H9 (cell line): ENCODE measurements around the gene DTD1. TPM values are rescaled to one million over a fixed set of nuclear protein-coding genes. Genes with fewer than 3 reads are reported as not detected.

Source experiments
- DNase-seq: peaks from one replicate; pipeline ENCODE4 v3.0.0-alpha.2; 2017
- H2AFZ ChIP-seq: one replicate; pipeline ENCODE4 v1.6.1; 2013; ENCODE audit warnings: mild to moderate bottlenecking, low read length, control low read depth, moderate library complexity
- H2AK5ac ChIP-seq: 2 replicates; pipeline ENCODE4 v1.6.1; 2013; ENCODE audit warnings: low read length, control low read depth, mixed read lengths; ENCODE audit not compliant: insufficient read length
- H2BK120ac ChIP-seq: one replicate; pipeline ENCODE4 v1.6.1; 2013; ENCODE audit warnings: low read depth, mild to moderate bottlenecking, low read length, control low read depth, inconsistent platforms; ENCODE audit not compliant: poor library complexity, severe bottlenecking
- H2BK12ac ChIP-seq: 2 replicates; pipeline ENCODE4 v1.6.1; 2013; ENCODE audit warnings: low read length, control low read depth, mixed read lengths, low read depth; ENCODE audit not compliant: insufficient read length
- H2BK15ac ChIP-seq: 2 replicates; pipeline ENCODE4 v1.6.1; 2013; ENCODE audit warnings: low read depth, low read length, control low read depth
- H2BK20ac ChIP-seq: one replicate; pipeline ENCODE4 v1.6.1; 2013; ENCODE audit warnings: low read depth, mild to moderate bottlenecking, low read length, control low read depth, inconsistent platforms; ENCODE audit not compliant: poor library complexity, severe bottlenecking
- H2BK5ac ChIP-seq: 2 replicates; pipeline ENCODE4 v1.6.1; 2013; ENCODE audit warnings: low read length, control low read depth, mixed read lengths; ENCODE audit not compliant: insufficient read length
- H3K14ac ChIP-seq: 2 replicates; pipeline ENCODE4 v1.6.1; 2013; ENCODE audit warnings: low read length, control low read depth; ENCODE audit not compliant: insufficient read depth
- H3K18ac ChIP-seq: 2 replicates; pipeline ENCODE4 v1.6.1; 2013; ENCODE audit warnings: low read depth, mild to moderate bottlenecking, mixed read lengths, low read length, control low read depth; ENCODE audit not compliant: insufficient read length
- H3K23ac ChIP-seq: 2 replicates; pipeline ENCODE4 v1.6.1; 2013; ENCODE audit warnings: low read length, control low read depth, mixed read lengths, low read depth; ENCODE audit not compliant: insufficient read length
- H3K23me2 ChIP-seq: 2 replicates; pipeline ENCODE4 v1.6.1; 2013; ENCODE audit warnings: low read depth, mild to moderate bottlenecking, mixed read lengths, low read length, control low read depth; ENCODE audit not compliant: insufficient read length, poor library complexity, severe bottlenecking
- H3K27ac ChIP-seq: 2 replicates; pipeline ENCODE4 v1.5.1; 2013; ENCODE audit warnings: low read length, control low read depth, mixed read lengths, low read depth; ENCODE audit not compliant: insufficient read length
- H3K27me3 ChIP-seq: 2 replicates; pipeline ENCODE4 v1.6.1; 2013; ENCODE audit warnings: low read length, control low read depth, inconsistent platforms; ENCODE audit not compliant: insufficient read depth
- H3K4ac ChIP-seq: 2 replicates; pipeline ENCODE4 v1.6.1; 2013; ENCODE audit warnings: low read depth, mild to moderate bottlenecking, control low read depth, inconsistent platforms, low read length, moderate library complexity
- H3K4me1 ChIP-seq: 2 replicates; pipeline ENCODE4 v1.6.1; 2013; ENCODE audit warnings: low read length, control low read depth, inconsistent platforms; ENCODE audit not compliant: insufficient read depth
- H3K4me2 ChIP-seq: 2 replicates; pipeline ENCODE4 v1.6.1; 2013; ENCODE audit warnings: low read length, control low read depth, mixed read lengths; ENCODE audit not compliant: insufficient read length, insufficient read depth
- H3K56ac ChIP-seq: 2 replicates; pipeline ENCODE4 v1.6.1; 2013; ENCODE audit warnings: low read depth, mild to moderate bottlenecking, mixed read lengths, low read length, control low read depth; ENCODE audit not compliant: insufficient read length
- H3K79me1 ChIP-seq: 2 replicates; pipeline ENCODE4 v1.6.1; 2013; ENCODE audit warnings: low read depth, mild to moderate bottlenecking, moderate library complexity, low read length, control low read depth, inconsistent platforms; ENCODE audit not compliant: insufficient read depth, poor library complexity, severe bottlenecking
- H3K79me2 ChIP-seq: 2 replicates; pipeline ENCODE4 v1.6.1; 2013; ENCODE audit warnings: low read length, control low read depth, inconsistent platforms; ENCODE audit not compliant: insufficient read depth
- H3K9ac ChIP-seq: 2 replicates; pipeline ENCODE4 v1.6.1; 2013; ENCODE audit warnings: low read length, control low read depth, mixed read lengths; ENCODE audit not compliant: insufficient read length; ENCODE audit errors: extremely low read depth
- H3K9me3 ChIP-seq: one replicate; pipeline ENCODE4 v1.6.1; 2013; ENCODE audit warnings: low read depth, low read length, inconsistent platforms; ENCODE audit not compliant: control insufficient read depth
- H3T11ph ChIP-seq: one replicate; pipeline ENCODE4 v1.6.1; 2013; ENCODE audit warnings: mild to moderate bottlenecking, low read length, control low read depth, inconsistent platforms
- H4K20me1 ChIP-seq: one replicate; pipeline ENCODE4 v1.6.1; 2013; ENCODE audit not compliant: control insufficient read depth, insufficient read length, insufficient read depth
- H4K5ac ChIP-seq: 2 replicates; pipeline ENCODE4 v1.6.1; 2013; ENCODE audit warnings: low read depth, mild to moderate bottlenecking, mixed read lengths, low read length, control low read depth; ENCODE audit not compliant: insufficient read length
- H4K8ac ChIP-seq: replicated peaks from 2 replicates; pipeline ENCODE4 v1.6.1; 2013; ENCODE audit warnings: low read length, control low read depth, mixed read lengths, low read depth; ENCODE audit not compliant: insufficient read length
- H4K91ac ChIP-seq: 2 replicates; pipeline ENCODE4 v1.6.1; 2013; ENCODE audit warnings: low read depth, mild to moderate bottlenecking, moderate library complexity, mixed read lengths, low read length, control low read depth; ENCODE audit not compliant: insufficient read length
- H3K27ac Mint-ChIP-seq, 3 experiments: 2 replicates in 2 of 3; 3 replicates in 1 of 3; pipeline ENCODE4 v1.8.0; 2020 to 2021; ENCODE audit warnings: mixed read lengths in 3 of 3, mild to moderate bottlenecking in 1 of 3, moderate library complexity in 1 of 3
- H3K27me3 Mint-ChIP-seq: 2 replicates; pipeline ENCODE4 v1.8.0; 2021; ENCODE audit warnings: low read depth, mild to moderate bottlenecking, moderate library complexity, mixed read lengths
- H3K36me3 Mint-ChIP-seq, 3 experiments: 2 replicates in 2 of 3; 3 replicates in 1 of 3; pipeline ENCODE4 v1.8.0; 2020 to 2021; ENCODE audit warnings: low read depth in 3 of 3, mixed read lengths in 3 of 3; ENCODE audit not compliant: insufficient read depth in 1 of 3
- H3K4me1 Mint-ChIP-seq, 2 experiments: 2 replicates each; pipeline ENCODE4 v1.8.0; 2020; ENCODE audit warnings: mixed read lengths in 2 of 2
- H3K4me3 Mint-ChIP-seq, 2 experiments: 2 replicates in 1 of 2; 3 replicates in 1 of 2; pipeline ENCODE4 v1.8.0; 2020 to 2021; ENCODE audit warnings: mild to moderate bottlenecking in 2 of 2, mixed read lengths in 2 of 2, moderate library complexity in 1 of 2
- H3K9me3 Mint-ChIP-seq, 2 experiments: 2 replicates in 1 of 2; 3 replicates in 1 of 2; pipeline ENCODE4 v1.8.0; 2020; ENCODE audit warnings: mild to moderate bottlenecking in 2 of 2, mixed read lengths in 2 of 2, moderate library complexity in 1 of 2
- WGBS: extraction: QIAGEN DNeasy Blood & Tissue Kit; methylation state at CpG from one replicate; pipeline ENCODE4 v1.1.7; 2013; ENCODE audit warnings: missing lambda C conversion rate, low lambda C conversion rate, mixed read lengths; ENCODE audit not compliant: insufficient read length; ENCODE audit errors: extremely low coverage; 5-methylcytosine and 5-hydroxymethylcytosine counted together
- total RNA-seq: library from RNA; stranded (reverse); gene quantifications from 2 replicates; pipeline ENCODE4 v1.2.1, GENCODE V29; 2021
- TF ChIP-seq, protein P1 (sequence below): fragments of 200-600 bp; sonication (generic); conservative IDR thresholded peaks from 3 replicates; pipeline ENCODE4 v1.8.0; 2021; ENCODE audit warnings: antibody characterized with exemption, mild to moderate bottlenecking

Gene DTD1
- total RNA-seq, 1 experiment from 2014 or later, result 62.0 TPM

DNA sequence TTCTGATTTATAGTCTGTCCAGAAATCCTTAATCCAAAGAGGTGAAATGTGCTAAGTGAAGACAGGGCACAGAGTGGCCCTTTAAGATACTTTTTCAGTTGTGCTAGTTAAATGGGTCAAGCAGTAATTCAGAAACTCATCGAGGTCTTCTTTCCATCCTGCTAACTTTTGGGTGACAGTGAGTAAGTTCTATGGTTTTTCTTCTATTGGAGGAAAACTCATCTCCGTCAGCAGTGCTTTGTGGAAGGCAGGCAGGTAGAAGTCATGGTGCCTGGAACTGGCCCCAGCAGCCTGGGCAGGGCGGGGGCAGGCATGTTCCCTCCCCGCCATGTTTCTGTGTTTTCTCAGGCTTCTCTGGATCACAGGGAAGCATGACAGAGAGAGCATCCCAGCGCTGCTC is 159.2 kb downstream of the DTD1 start:
- H3K4me3 Mint-ChIP-seq, result no peak overlapping the region
- DNase-seq, result no peak
- H3K4me1 ChIP-seq, result no peaks in the 10 kb centered on the region
- H3K4me1 Mint-ChIP-seq, result peaks cover under 1 to 20% of the 10 kb centered on the region in 2 experiments
- H2BK20ac ChIP-seq, result no peak overlapping the region
- no peaks in the 10 kb centered on the region for H4K20me1 ChIP-seq
- H2AK5ac ChIP-seq, result no peak overlapping the region
- H2BK15ac ChIP-seq, result no peak overlapping the region
- no peaks in the 10 kb centered on the region for H3K79me1 ChIP-seq
- no peak overlapping the region for H3K14ac ChIP-seq
- H3K27me3 ChIP-seq, result no peaks in the 10 kb centered on the region
- TF ChIP-seq, protein P1, sequence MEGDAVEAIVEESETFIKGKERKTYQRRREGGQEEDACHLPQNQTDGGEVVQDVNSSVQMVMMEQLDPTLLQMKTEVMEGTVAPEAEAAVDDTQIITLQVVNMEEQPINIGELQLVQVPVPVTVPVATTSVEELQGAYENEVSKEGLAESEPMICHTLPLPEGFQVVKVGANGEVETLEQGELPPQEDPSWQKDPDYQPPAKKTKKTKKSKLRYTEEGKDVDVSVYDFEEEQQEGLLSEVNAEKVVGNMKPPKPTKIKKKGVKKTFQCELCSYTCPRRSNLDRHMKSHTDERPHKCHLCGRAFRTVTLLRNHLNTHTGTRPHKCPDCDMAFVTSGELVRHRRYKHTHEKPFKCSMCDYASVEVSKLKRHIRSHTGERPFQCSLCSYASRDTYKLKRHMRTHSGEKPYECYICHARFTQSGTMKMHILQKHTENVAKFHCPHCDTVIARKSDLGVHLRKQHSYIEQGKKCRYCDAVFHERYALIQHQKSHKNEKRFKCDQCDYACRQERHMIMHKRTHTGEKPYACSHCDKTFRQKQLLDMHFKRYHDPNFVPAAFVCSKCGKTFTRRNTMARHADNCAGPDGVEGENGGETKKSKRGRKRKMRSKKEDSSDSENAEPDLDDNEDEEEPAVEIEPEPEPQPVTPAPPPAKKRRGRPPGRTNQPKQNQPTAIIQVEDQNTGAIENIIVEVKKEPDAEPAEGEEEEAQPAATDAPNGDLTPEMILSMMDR, result no peak
- no peaks in the 10 kb centered on the region for H3K79me2 ChIP-seq
- no peak overlapping the region for H2AFZ ChIP-seq
- no peak overlapping the region for H3K27ac Mint-ChIP-seq
- H3K4ac ChIP-seq, result no peak overlapping the region
- H3K23me2 ChIP-seq, result no peaks in the 10 kb centered on the region
- no peak overlapping the region for H4K5ac ChIP-seq
- no peak overlapping the region for H2BK12ac ChIP-seq
- H3K9me3 ChIP-seq, result no peaks in the 10 kb centered on the region
- no peak overlapping the region for H3K18ac ChIP-seq
- H3K56ac ChIP-seq, result no peak overlapping the region
- WGBS, result no CpG with 5 or more reads among the region's 5 CpGs
- H3K9ac ChIP-seq, result no peak overlapping the region
- no peak overlapping the region for H2BK120ac ChIP-seq
- no peak overlapping the region for H3T11ph ChIP-seq
- H4K8ac ChIP-seq, result no peak overlapping the region
- H3K27me3 Mint-ChIP-seq, result no peaks in the 10 kb centered on the region
- H4K91ac ChIP-seq, result no peak overlapping the region
- H3K4me2 ChIP-seq, result no peak overlapping the region
- H2BK5ac ChIP-seq, result no peak overlapping the region
- peaks cover 2 to 11% (median 5%) of the 10 kb centered on the region in 3 experiments; a peak in 4 of 7 replicates for H3K36me3 Mint-ChIP-seq
- no peaks in the 10 kb centered on the region for H3K9me3 Mint-ChIP-seq
- no peak overlapping the region for H3K23ac ChIP-seq
- no peak overlapping the region for H3K27ac ChIP-seq
